Measurements from ENCODE around the gene FXR1.

DNA sequence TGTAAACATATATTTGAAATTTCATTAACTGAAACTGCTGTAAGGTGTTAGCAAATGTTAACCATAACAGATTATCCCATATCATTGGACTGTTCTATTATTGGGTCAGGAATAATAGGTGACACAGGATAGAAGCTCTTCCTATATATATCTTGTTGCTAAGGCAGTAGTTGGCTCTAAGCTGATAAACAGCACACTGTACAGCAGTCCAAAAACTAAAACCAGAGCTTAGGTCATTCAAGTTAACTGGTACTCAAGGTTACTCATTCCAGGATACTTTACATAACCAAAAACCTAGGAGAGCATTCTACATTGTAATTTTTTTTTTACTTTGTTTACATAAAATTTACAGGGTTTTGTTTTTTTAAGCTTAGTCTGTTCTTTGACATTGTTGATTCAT, 68.1 kb downstream of the FXR1 start:
- TF ChIP-seq POLR2AphosphoS5 (IDR thresholded peaks at IDR 0.05; ENCODE audit: low read depth, low read length) = no peak
- TF ChIP-seq, protein P1, sequence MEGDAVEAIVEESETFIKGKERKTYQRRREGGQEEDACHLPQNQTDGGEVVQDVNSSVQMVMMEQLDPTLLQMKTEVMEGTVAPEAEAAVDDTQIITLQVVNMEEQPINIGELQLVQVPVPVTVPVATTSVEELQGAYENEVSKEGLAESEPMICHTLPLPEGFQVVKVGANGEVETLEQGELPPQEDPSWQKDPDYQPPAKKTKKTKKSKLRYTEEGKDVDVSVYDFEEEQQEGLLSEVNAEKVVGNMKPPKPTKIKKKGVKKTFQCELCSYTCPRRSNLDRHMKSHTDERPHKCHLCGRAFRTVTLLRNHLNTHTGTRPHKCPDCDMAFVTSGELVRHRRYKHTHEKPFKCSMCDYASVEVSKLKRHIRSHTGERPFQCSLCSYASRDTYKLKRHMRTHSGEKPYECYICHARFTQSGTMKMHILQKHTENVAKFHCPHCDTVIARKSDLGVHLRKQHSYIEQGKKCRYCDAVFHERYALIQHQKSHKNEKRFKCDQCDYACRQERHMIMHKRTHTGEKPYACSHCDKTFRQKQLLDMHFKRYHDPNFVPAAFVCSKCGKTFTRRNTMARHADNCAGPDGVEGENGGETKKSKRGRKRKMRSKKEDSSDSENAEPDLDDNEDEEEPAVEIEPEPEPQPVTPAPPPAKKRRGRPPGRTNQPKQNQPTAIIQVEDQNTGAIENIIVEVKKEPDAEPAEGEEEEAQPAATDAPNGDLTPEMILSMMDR (IDR thresholded peaks at IDR 0.05 in 2 of 3, conservative IDR thresholded peaks at IDR 0.05 in 1 of 3; ENCODE audit: borderline replicate concordance in 1 of 3, insufficient read depth in 1 of 3, low read depth in 2 of 3, low read length in 2 of 3) = no peak

Measured in HCT116 (cell line).